HepG2 (cell line): Measurements from ENCODE around the gene MYO7A. TPM values are rescaled to one million over a fixed set of nuclear protein-coding genes. Genes with fewer than 3 reads are reported as not detected.

Experiments
- ATAC-seq: fragments of 200-7000 bp; cut with Tn5 transposase; 3 replicates; pipeline ENCODE4 v1.9.1; 2020; ENCODE audit warnings: mild to moderate bottlenecking, moderate library complexity
- BruUV-seq: library from RNA; stranded (reverse); fragments of 400-500 nt; replicated peaks from 2 replicates; lab custom pipeline; 2021; lab: Mats Ljungman, UMichigan
- CTCF ChIA-PET: fragments of 300-600 bp; formaldehyde crosslinking; extraction: SDS; loops from one replicate; lab custom pipeline; 2021; ENCODE audit warnings: low total read pairs, inconsistent platforms, low intra/inter-chr PET ratio; lab: Yijun Ruan, JAX
- POLR2A ChIA-PET: fragments of 350-600 bp; sonication (Branson Sonifier 250); formaldehyde crosslinking; loops from one replicate; lab custom pipeline; 2020; ENCODE audit warnings: antibody characterized with exemption, inconsistent platforms; lab: Yijun Ruan, JAX
- DNase-seq: peaks from one replicate; pipeline ENCODE4 v3.0.0-alpha.2; 2015; ENCODE audit warnings: low spot score
- FAIRE-seq: peaks from 3 replicates; lab custom pipeline; 2011; peaks lifted over from hg19 to GRCh38; lab: Jason Lieb, UNC
- H2AFZ ChIP-seq: one replicate; pipeline ENCODE4 v1.6.1; 2011; ENCODE audit warnings: low read length, inconsistent platforms
- H3K27ac ChIP-seq: fragments of 300-600 bp; 3 replicates; pipeline ENCODE4 v1.8.0; 2011; ENCODE audit warnings: mixed run types, mild to moderate bottlenecking, mixed read lengths, low read length, inconsistent platforms; ENCODE audit not compliant: insufficient read depth; ENCODE audit errors: extremely low read length
- H3K27me3 ChIP-seq, 2 experiments: fragments of 200-600 bp in 1 of 2; 2 replicates in 1 of 2; 3 replicates in 1 of 2; pipeline versions ENCODE4 v1.6.0 to v1.8.0; 2011; ENCODE audit warnings: low read length in 2 of 2, mild to moderate bottlenecking in 2 of 2, moderate library complexity in 2 of 2, inconsistent platforms in 1 of 2; ENCODE audit not compliant: insufficient read depth in 2 of 2, control insufficient read depth in 1 of 2
- H3K36me3 ChIP-seq, 2 experiments: fragments of 200-600 bp in 1 of 2; replicated peaks in 1 of 2; 2 replicates in 1 of 2; 3 replicates in 1 of 2; pipeline versions ENCODE4 v1.5.1 to v1.8.0; 2011; ENCODE audit warnings: low read length in 2 of 2, inconsistent platforms in 1 of 2; ENCODE audit not compliant: insufficient read depth in 2 of 2, control insufficient read depth in 1 of 2
- H3K4me1 ChIP-seq: 2 replicates; pipeline ENCODE4 v1.5.1; 2012; ENCODE audit warnings: low read length, inconsistent platforms; ENCODE audit not compliant: insufficient read depth
- H3K4me2 ChIP-seq: 2 replicates; pipeline ENCODE4 v1.6.0; 2011; ENCODE audit warnings: low read depth, low read length, inconsistent platforms
- H3K4me3 ChIP-seq, 3 experiments: fragments of 200-600 bp in 1 of 3; sonication (generic), shearing (Covaris generic) in 1 of 3; replicated peaks in 1 of 3; 2 replicates each; pipeline ENCODE4 v1.5.1; 2011 to 2016; ENCODE audit warnings: low read length in 3 of 3, inconsistent platforms in 2 of 3, low read depth in 2 of 3, mild to moderate bottlenecking in 2 of 3, control low read depth in 1 of 3, mixed read lengths in 1 of 3; ENCODE audit not compliant: insufficient read depth in 1 of 3
- H3K79me2 ChIP-seq: one replicate; pipeline ENCODE4 v1.6.1; 2011; ENCODE audit warnings: low read length, inconsistent platforms; ENCODE audit not compliant: insufficient read depth
- H3K9ac ChIP-seq: 2 replicates; pipeline ENCODE4 v1.6.0; 2011; ENCODE audit warnings: mild to moderate bottlenecking, low read depth, low read length, inconsistent platforms; ENCODE audit not compliant: insufficient read depth
- H3K9me3 ChIP-seq: 2 replicates; pipeline ENCODE4 v1.5.1; 2012; ENCODE audit warnings: mild to moderate bottlenecking, low read length
- H4K20me1 ChIP-seq: 2 replicates; pipeline ENCODE4 v1.6.0; 2011; ENCODE audit warnings: inconsistent platforms, mild to moderate bottlenecking, low read length, moderate library complexity; ENCODE audit not compliant: insufficient read depth
- CAMTA2 ChIP-seq: sonication (generic); formaldehyde crosslinking; IDR thresholded peaks from 2 replicates; pipeline ENCODE4 v1.4.0; 2020; ENCODE audit warnings: mild to moderate bottlenecking, missing genetic modification reagents, borderline replicate concordance
- DZIP1 ChIP-seq: sonication (generic); formaldehyde crosslinking; IDR thresholded peaks from 2 replicates; pipeline ENCODE4 v1.5.0; 2020; ENCODE audit warnings: mild to moderate bottlenecking, missing genetic modification reagents
- ELF3 ChIP-seq: IDR thresholded peaks from 2 replicates; pipeline ENCODE4 v1.6.1; 2016; ENCODE audit warnings: missing genetic modification reagents, missing compliant biosample characterization
- HES4 ChIP-seq: sonication (generic); formaldehyde crosslinking; IDR thresholded peaks from 2 replicates; pipeline ENCODE4 v1.9.0; 2021; ENCODE audit warnings: mild to moderate bottlenecking, missing genetic modification reagents, borderline replicate concordance
- NFYC ChIP-seq: IDR thresholded peaks from 2 replicates; pipeline ENCODE4 v1.6.1; 2016; ENCODE audit warnings: missing genetic modification reagents, missing compliant biosample characterization
- PLRG1 ChIP-seq: fragments of 450-650 bp; conservative IDR thresholded peaks from 2 replicates; pipeline ENCODE4 v1.6.1; 2016
- REST ChIP-seq, 2 experiments: IDR thresholded peaks; 2 replicates each; pipeline ENCODE4 v1.6.1; 2011 to 2012; ENCODE audit warnings: low read length in 2 of 2, borderline replicate concordance in 1 of 2, low read depth in 1 of 2, mild to moderate bottlenecking in 1 of 2, moderate library complexity in 1 of 2
- TGIF2 ChIP-seq: IDR thresholded peaks from 2 replicates; pipeline ENCODE4 v1.6.1; 2016; ENCODE audit warnings: control low read depth, missing compliant biosample characterization
- ZFP82 ChIP-seq: sonication (generic); formaldehyde crosslinking; IDR thresholded peaks from 2 replicates; pipeline ENCODE4 v1.5.1; 2020; ENCODE audit warnings: mild to moderate bottlenecking, missing genetic modification reagents, borderline replicate concordance
- ZNF256 ChIP-seq: sonication (generic); formaldehyde crosslinking; conservative IDR thresholded peaks from 2 replicates; pipeline ENCODE4 v1.4.0; 2020; ENCODE audit warnings: missing genetic modification reagents
- ZNF609 ChIP-seq: sonication (generic); formaldehyde crosslinking; IDR thresholded peaks from 2 replicates; pipeline ENCODE4 v1.4.0; 2020; ENCODE audit warnings: mild to moderate bottlenecking, missing genetic modification reagents, borderline replicate concordance
- WGBS: methylation state at CpG from one replicate; pipeline ENCODE4 v1.1.6; 2017; ENCODE audit warnings: low lambda C conversion rate; 5-methylcytosine and 5-hydroxymethylcytosine counted together
- in situ Hi-C: cut with HindIII; loops from 2 replicates; pipeline ENCODE4 v1.10.0; 2017; ENCODE audit warnings: low pct_unique_long_range_greater_than_20kb; ENCODE audit not compliant: extremely low pct_ligation_motif_present
- intact Hi-C: fragments of 100-400 bp; cut with micrococcal nuclease; formaldehyde crosslinking; loops from one replicate; pipeline ENCODE4 v1.10.0; 2022; ENCODE audit not compliant: unreplicated experiment
- polyA plus RNA-seq, 8 experiments: library from polyadenylated mRNA; depleted of rRNA in 3 of 8; stranded (reverse) in 7 of 8; unstranded in 1 of 8; fragments of >200 nt; fragmentation: Illumina TruSeq in 4 of 8; extraction: Trizol in 4 of 8; gene quantifications; 2 replicates each; pipeline versions ENCODE4 v1.2.1 to v1.2.3, GENCODE V29; 2011 to 2016; ENCODE audit warnings: low read depth in 4 of 8, missing spikeins in 1 of 8, mixed read lengths in 1 of 8; ENCODE audit not compliant: insufficient read depth in 1 of 8
- total RNA-seq, 5 experiments: library from RNA; depleted of rRNA; stranded (reverse); fragments of >200 nt; fragmentation: Illumina TruSeq; extraction: Trizol; gene quantifications; 2 replicates each; pipeline ENCODE4 v1.2.3, GENCODE V29; 2016; ENCODE audit warnings: low read depth in 1 of 5
- TF ChIP-seq, protein P1 (sequence below): sonication (generic); formaldehyde crosslinking; IDR thresholded peaks from 2 replicates; pipeline ENCODE4 v1.4.0; 2020; ENCODE audit warnings: missing genetic modification reagents

The MYO7A gene
- total and polyA plus RNA-seq, 2 of the 13 experiments (the other 11 are each of a cell fraction or from before 2014, with no cell fraction given) = 7.5 to 10.0 TPM

DNA sequence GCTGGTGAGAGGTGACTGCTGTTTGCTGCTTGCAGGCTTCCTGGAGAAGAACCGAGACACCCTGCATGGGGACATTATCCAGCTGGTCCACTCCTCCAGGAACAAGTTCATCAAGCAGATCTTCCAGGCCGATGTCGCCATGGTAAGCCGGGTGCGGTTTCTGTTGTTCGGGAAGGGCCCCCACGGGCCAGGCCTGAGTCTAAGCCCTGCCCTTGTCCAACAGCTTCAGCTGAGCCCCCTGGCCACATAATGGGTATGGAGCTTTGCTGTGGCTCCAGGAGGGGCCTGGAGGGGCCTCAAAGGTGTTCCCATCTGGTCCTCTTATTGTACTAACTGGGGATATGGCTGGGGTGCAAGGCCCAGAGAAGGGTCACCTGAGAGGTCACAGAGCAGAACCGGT, 38.0 kb downstream of the MYO7A start:
- ATAC-seq = no peak
- Histone ChIP-seq H4K20me1 (no peaks in the 10 kb centered on the region), H3K36me3 (0 out of 5 replicates have a peak, but pooled peaks cover 2% of the 10 kb centered on the region in 2 experiments), H3K4me2 (no peak overlapping the region), H3K79me2 (no peaks in the 10 kb centered on the region), H3K27ac (no peak overlapping the region), H3K4me3 (no peak overlapping the region), H3K27me3 (no peaks in the 10 kb centered on the region), H3K9me3 (no peaks in the 10 kb centered on the region), H3K4me1 (peaks cover 5% of the 10 kb centered on the region), H3K9ac (no peak overlapping the region), H2AFZ (no peak overlapping the region)
- intact Hi-C loops (no loop called here), in situ Hi-C loops (no loop called here)
- DNase-seq = no peak
- 100% methylated on average over 2 of the region's 8 CpGs for WGBS
- no TSS peak for BruUV-seq
- POLR2A ChIA-PET = no interaction called here
- CTCF ChIA-PET = no interaction called here
- FAIRE-seq = no peak
- TF ChIP-seq ELF3 (CRISPR knock-in tag) (no peak), ZNF609 (CRISPR knock-in tag) (no peak), ZFP82 (no peak), CAMTA2 (no peak), PLRG1 (no peak), REST (IDR thresholded peaks at IDR 0.05; ENCODE audit: borderline replicate concordance in 1 of 2, low read depth in 1 of 2, low read length in 2 of 2) (no peak), NFYC (CRISPR knock-in tag) (no peak), ZNF256 (CRISPR knock-in tag) (no peak), DZIP1 (CRISPR knock-in tag) (no peak), HES4 (CRISPR knock-in tag) (no peak), TGIF2 (no peak)
- TF ChIP-seq, protein P1, sequence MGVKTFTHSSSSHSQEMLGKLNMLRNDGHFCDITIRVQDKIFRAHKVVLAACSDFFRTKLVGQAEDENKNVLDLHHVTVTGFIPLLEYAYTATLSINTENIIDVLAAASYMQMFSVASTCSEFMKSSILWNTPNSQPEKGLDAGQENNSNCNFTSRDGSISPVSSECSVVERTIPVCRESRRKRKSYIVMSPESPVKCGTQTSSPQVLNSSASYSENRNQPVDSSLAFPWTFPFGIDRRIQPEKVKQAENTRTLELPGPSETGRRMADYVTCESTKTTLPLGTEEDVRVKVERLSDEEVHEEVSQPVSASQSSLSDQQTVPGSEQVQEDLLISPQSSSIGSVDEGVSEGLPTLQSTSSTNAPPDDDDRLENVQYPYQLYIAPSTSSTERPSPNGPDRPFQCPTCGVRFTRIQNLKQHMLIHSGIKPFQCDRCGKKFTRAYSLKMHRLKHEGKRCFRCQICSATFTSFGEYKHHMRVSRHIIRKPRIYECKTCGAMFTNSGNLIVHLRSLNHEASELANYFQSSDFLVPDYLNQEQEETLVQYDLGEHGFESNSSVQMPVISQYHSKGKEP (CRISPR knock-in tag) = no peak
